Stomach (tissue), 9 donors: ENCODE data around the gene OSBPL6. TPM values are rescaled to one million over a fixed set of nuclear protein-coding genes. Genes with fewer than 3 reads are reported as not detected.

Source experiments
- DNase-seq, 2 donors: peaks; one replicate each; pipeline versions ENCODE4 v3.0.0 to v3.0.0-alpha.2; 2013 to 2019
- H3K27ac ChIP-seq, 5 donors: fragments of 200-600 bp in 4 of 5; sonication (generic) in 4 of 5; one replicate each; pipeline ENCODE4 v1.5.1; 2013 to 2019; ENCODE audit warnings: mild to moderate bottlenecking in 1 of 5, moderate library complexity in 1 of 5
- H3K27me3 ChIP-seq, 3 donors: fragments of 200-600 bp; sonication (generic); one replicate each; pipeline ENCODE4 v1.5.1; 2017 to 2019; ENCODE audit warnings: mixed run types in 1 of 3
- H3K36me3 ChIP-seq, 4 donors: fragments of 200-600 bp; sonication (generic); 1 replicate in 3 of 4; 2 replicates in 1 of 4; pipeline ENCODE4 v1.5.1; 2016 to 2019
- H3K4me1 ChIP-seq, 4 donors: fragments of 200-600 bp; sonication (generic); one replicate each; pipeline ENCODE4 v1.5.1; 2016 to 2019
- H3K4me3 ChIP-seq, 4 donors: fragments of 200-600 bp; sonication (generic) in 3 of 4; one replicate each; pipeline ENCODE4 v1.5.1; 2016 to 2019; ENCODE audit warnings: mild to moderate bottlenecking in 1 of 4
- H3K9me3 ChIP-seq, 4 donors: fragments of 200-600 bp; sonication (generic); one replicate each; pipeline ENCODE4 v1.5.1; 2016 to 2019
- EP300 ChIP-seq: sonication (generic); formaldehyde crosslinking; IDR thresholded peaks from one replicate; pipeline ENCODE4 v1.6.1; 2017; ENCODE audit warnings: antibody characterized with exemption
- POLR2A ChIP-seq, 4 donors: fragments of 450-650 bp; IDR thresholded peaks; one replicate each; pipeline ENCODE4 v1.6.1; 2016; ENCODE audit warnings: antibody characterized with exemption in 4 of 4, control low read depth in 2 of 4, mild to moderate bottlenecking in 1 of 4, moderate library complexity in 1 of 4
- POLR2AphosphoS5 ChIP-seq, 3 donors: sonication (generic); formaldehyde crosslinking; IDR thresholded peaks; one replicate each; pipeline ENCODE4 v1.6.1; 2016; ENCODE audit warnings: antibody characterized with exemption in 3 of 3
- WGBS, 5 donors: extraction: QIAGEN DNeasy Blood & Tissue Kit in 3 of 5; methylation state at CpG; one replicate each; pipeline versions ENCODE4 v1.1.5 to v1.1.7; 2013 to 2018; 5-methylcytosine and 5-hydroxymethylcytosine counted together
- intact Hi-C: fragments of 100-400 bp; cut with DNase I; formaldehyde crosslinking; loops from one replicate; pipeline ENCODE4 v1.15.1; 2023; ENCODE audit warnings: low total_unique reads
- polyA plus RNA-seq, 3 donors: library from polyadenylated mRNA; stranded (reverse); fragments of 200-250 nt; gene quantifications; one replicate each; pipeline ENCODE4 v1.2.3, GENCODE V29; 2013
- total RNA-seq, 5 donors: library from RNA; depleted of rRNA; stranded (reverse); fragments of >200 nt; gene quantifications; one replicate each; pipeline versions ENCODE4 v1.1.0 to v1.2.3, GENCODE V29; 2014 to 2016
- TF ChIP-seq, protein P1 (sequence below), 7 experiments: fragments of 450-650 bp in 4 of 7; fragments of 200-600 bp in 3 of 7; sonication (generic) in 3 of 7; IDR thresholded peaks; one replicate each; pipeline ENCODE4 v1.5.1; 2016 to 2019; ENCODE audit warnings: antibody characterized with exemption in 7 of 7, control low read depth in 2 of 7, mild to moderate bottlenecking in 1 of 7
- donor health status: healthy with polysubstance abuse.
- donor health status: Bipolar disorder and iron deficiency.
- donor health status: healthy.

Gene OSBPL6
- total and polyA plus RNA-seq, 8 donors, result 0.29 to 77.6 (median 0.98) TPM

DNA sequence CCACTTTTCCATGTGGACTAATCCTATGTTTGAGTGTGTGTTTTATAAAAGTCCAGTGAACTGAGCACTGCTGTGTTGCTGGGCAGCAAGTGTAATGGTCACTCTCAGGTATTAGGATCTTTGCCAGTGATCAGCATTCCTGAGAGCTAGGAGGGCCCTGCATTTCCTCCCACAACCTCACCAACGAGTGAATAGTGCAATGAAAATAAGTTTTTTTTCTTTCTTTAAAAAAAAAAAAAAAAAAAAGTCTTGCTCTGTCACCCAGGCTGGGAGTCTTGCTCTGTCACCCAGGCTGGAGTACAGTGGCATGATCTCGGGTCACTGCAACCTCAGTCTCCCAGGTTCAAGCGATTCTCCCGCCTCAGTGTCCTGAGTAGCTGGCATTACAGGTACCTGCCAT is 6.5 kb upstream of the OSBPL6 start:
- intact Hi-C loops, result no loop called here
- H3K4me3 ChIP-seq, result no peak overlapping the region
- peaks cover 0 to 3% (median 0%) of the 10 kb centered on the region in 3 donors for H3K27me3 ChIP-seq
- TF ChIP-seq EP300, result no peak
- TF ChIP-seq, protein P1, sequence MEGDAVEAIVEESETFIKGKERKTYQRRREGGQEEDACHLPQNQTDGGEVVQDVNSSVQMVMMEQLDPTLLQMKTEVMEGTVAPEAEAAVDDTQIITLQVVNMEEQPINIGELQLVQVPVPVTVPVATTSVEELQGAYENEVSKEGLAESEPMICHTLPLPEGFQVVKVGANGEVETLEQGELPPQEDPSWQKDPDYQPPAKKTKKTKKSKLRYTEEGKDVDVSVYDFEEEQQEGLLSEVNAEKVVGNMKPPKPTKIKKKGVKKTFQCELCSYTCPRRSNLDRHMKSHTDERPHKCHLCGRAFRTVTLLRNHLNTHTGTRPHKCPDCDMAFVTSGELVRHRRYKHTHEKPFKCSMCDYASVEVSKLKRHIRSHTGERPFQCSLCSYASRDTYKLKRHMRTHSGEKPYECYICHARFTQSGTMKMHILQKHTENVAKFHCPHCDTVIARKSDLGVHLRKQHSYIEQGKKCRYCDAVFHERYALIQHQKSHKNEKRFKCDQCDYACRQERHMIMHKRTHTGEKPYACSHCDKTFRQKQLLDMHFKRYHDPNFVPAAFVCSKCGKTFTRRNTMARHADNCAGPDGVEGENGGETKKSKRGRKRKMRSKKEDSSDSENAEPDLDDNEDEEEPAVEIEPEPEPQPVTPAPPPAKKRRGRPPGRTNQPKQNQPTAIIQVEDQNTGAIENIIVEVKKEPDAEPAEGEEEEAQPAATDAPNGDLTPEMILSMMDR (IDR thresholded peaks at IDR 0.05), result no peak
- TF ChIP-seq POLR2AphosphoS5 (IDR thresholded peaks at IDR 0.05), result no peak
- TF ChIP-seq POLR2A (IDR thresholded peaks at IDR 0.05), result no peak
- H3K9me3 ChIP-seq, result no peaks in the 10 kb centered on the region
- H3K27ac ChIP-seq, result no peak overlapping the region
- no peaks in the 10 kb centered on the region for H3K36me3 ChIP-seq
- H3K4me1 ChIP-seq, result no peaks in the 10 kb centered on the region
- DNase-seq, result no peak
- 81 to 87% (median 84%) methylated on average over 4 of the region's 4 CpGs for WGBS, 5 donors

DNA sequence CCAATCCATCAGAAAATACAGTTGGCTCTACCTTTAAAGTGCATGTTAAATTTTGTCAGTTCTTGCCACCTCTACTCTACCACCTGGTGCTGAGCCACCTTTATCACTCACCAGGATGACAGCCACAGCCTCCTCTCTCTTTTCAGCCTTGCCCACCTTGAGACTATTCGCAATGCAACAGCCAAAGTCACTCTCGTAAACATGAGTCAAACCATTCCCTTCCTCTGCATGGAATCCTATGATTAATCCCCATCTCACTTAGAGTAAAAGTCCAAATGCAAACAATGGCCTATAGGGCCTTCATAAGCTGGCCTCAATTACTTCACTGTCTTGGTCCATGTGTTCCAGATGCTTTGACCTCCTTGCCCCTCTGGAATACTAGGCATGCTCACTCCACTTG is 5.8 kb upstream of the OSBPL6 start:
- Histone ChIP-seq H3K4me1 (peaks cover 0 to 4% (median 3%) of the 10 kb centered on the region in 4 donors), H3K27me3 (peaks cover 0 to 9% (median 0%) of the 10 kb centered on the region in 3 donors), H3K36me3 (no peaks in the 10 kb centered on the region), H3K9me3 (no peaks in the 10 kb centered on the region), H3K4me3 (no peak overlapping the region), H3K27ac (no peak overlapping the region)
- 90 to 97% (median 96%) methylated on average over 2 of the region's 2 CpGs for WGBS, 5 donors
- intact Hi-C loops, result no loop called here
- TF ChIP-seq, protein P1 (IDR thresholded peaks at IDR 0.05), result no peak
- TF ChIP-seq POLR2A (IDR thresholded peaks at IDR 0.05) (no peak), POLR2AphosphoS5 (IDR thresholded peaks at IDR 0.05) (no peak), EP300 (no peak)
- no peak for DNase-seq

DNA sequence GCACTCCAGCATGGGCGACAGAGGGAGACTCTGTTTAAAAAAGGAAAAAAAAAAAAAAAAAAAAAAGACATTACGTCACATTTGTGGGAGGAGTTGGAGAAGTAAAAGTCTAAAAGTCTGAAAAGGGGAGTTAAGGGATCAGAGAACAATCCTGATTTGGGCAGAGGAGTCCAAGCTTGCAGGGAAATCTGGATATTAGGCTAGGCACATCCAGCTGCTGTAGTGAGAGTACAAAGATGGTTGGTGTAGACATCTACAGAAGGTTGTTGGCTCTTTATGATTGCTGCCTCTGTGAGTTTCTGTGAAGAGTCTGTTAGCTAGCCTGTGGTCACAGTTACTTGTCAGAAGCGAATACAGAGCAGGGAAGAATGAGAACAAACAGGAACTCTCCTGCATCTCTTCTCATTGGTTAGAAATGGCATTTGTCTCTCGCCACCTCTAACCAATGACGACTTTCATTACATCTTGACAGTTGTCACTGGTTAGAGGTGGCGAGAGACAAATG is 3.3 kb upstream of the OSBPL6 start:
- no peak overlapping the region for H3K27ac ChIP-seq
- H3K36me3 ChIP-seq, result no peaks in the 10 kb centered on the region
- H3K4me1 ChIP-seq, result peaks cover 0 to 27% (median 21%) of the 10 kb centered on the region in 4 donors
- H3K27me3 ChIP-seq, result peaks cover 0 to 27% (median 14%) of the 10 kb centered on the region in 3 donors
- no peak for DNase-seq
- H3K9me3 ChIP-seq, result no peaks in the 10 kb centered on the region
- intact Hi-C loops, result no loop called here
- no peak overlapping the region for H3K4me3 ChIP-seq
- TF ChIP-seq EP300 (no peak), POLR2A (IDR thresholded peaks at IDR 0.05) (no peak), POLR2AphosphoS5 (IDR thresholded peaks at IDR 0.05) (no peak)
- WGBS, 5 donors, result 48 to 54% (median 50%) methylated on average over 6 of the region's 6 CpGs

DNA sequence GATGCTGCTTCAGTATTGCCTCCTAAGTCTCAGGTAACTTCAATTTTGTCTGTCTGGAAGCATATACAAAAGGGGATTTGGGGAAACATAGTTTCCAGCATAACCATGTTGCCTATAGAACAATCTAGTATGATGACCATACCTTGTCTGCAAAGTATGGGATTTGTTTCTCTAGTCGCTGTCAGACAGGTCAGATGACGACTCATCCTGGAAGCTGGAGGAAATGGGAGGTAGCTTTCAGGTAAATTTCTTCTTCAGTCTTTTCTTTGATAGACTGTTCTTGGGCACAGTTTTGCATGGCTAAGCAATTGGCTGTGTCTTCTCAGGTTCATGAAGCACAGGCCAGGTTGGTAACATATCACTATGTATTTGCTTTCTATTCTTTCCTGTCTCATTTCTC is 2.8 kb upstream of the OSBPL6 start:
- 85 to 94% (median 89%) methylated on average over 2 of the region's 2 CpGs for WGBS, 5 donors
- no peak overlapping the region for H3K27ac ChIP-seq

DNA sequence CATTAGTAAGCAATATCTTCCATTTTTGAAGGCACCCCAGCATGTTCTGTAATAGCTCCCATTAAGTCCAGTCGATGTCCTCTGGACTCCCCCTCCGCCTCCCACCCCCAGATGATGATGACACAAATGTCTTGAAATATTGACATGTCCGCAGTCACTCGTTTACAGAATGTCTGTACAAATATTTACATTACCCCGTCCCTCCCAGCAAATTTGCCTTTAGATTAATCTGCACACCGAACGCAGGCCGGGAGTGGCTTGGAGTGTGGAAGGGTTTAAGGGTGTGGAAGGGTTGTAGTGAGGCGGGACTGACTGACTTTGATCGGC is 853 bp upstream of the OSBPL6 start:
- intact Hi-C loops, result no loop called here
- 6 to 11% (median 7%) methylated on average over 10 of the region's 10 CpGs for WGBS, 5 donors
- no peak for DNase-seq
- H3K36me3 ChIP-seq, result no peaks in the 10 kb centered on the region
- H3K4me1 ChIP-seq, result peaks cover 0 to 27% (median 21%) of the 10 kb centered on the region in 4 donors
- peak overlapping the region; percentile 85 to 94 (median 90) for H3K4me3 ChIP-seq
- no peaks in the 10 kb centered on the region for H3K9me3 ChIP-seq
- TF ChIP-seq, protein P1 (IDR thresholded peaks at IDR 0.05), result no peak
- TF ChIP-seq EP300, result no peak
- TF ChIP-seq POLR2A (IDR thresholded peaks at IDR 0.05), result no peak
- TF ChIP-seq POLR2AphosphoS5 (IDR thresholded peaks at IDR 0.05), result no peak
- peak overlapping the region; percentile 82 to 91 (median 88) for H3K27ac ChIP-seq
- peaks cover 0 to 31% (median 14%) of the 10 kb centered on the region in 3 donors for H3K27me3 ChIP-seq

More for the DNA sequence above, 2.8 kb upstream of the OSBPL6 start:
- intact Hi-C loops, result no loop called here
- H3K4me1 ChIP-seq, result peaks cover 0 to 27% (median 21%) of the 10 kb centered on the region in 4 donors
- H3K9me3 ChIP-seq, result no peaks in the 10 kb centered on the region
- no peaks in the 10 kb centered on the region for H3K36me3 ChIP-seq
- peaks cover 0 to 27% (median 14%) of the 10 kb centered on the region in 3 donors for H3K27me3 ChIP-seq
- DNase-seq, result no peak
- TF ChIP-seq POLR2A (IDR thresholded peaks at IDR 0.05), result no peak
- TF ChIP-seq POLR2AphosphoS5 (IDR thresholded peaks at IDR 0.05), result no peak
- TF ChIP-seq EP300, result no peak
- TF ChIP-seq, protein P1 (IDR thresholded peaks at IDR 0.05), result no peak
- H3K4me3 ChIP-seq, result no peak overlapping the region
